ENCODE measurements around the gene UGGT2.
"Not testable (repeated sequence)": the region's sequence is repeated elsewhere in the genome, so short reads cannot be mapped to it uniquely, and the experiment has no call there.

The UGGT2 gene

GRCh38 chr13:96051491-96051890, 1.7 kb downstream of the UGGT2 start:
- not testable (repeated sequence) for DNase-seq

GRCh38 chr13:96050955-96051354, 2.2 kb downstream of the UGGT2 start:
- not testable (repeated sequence) for DNase-seq

DNA sequence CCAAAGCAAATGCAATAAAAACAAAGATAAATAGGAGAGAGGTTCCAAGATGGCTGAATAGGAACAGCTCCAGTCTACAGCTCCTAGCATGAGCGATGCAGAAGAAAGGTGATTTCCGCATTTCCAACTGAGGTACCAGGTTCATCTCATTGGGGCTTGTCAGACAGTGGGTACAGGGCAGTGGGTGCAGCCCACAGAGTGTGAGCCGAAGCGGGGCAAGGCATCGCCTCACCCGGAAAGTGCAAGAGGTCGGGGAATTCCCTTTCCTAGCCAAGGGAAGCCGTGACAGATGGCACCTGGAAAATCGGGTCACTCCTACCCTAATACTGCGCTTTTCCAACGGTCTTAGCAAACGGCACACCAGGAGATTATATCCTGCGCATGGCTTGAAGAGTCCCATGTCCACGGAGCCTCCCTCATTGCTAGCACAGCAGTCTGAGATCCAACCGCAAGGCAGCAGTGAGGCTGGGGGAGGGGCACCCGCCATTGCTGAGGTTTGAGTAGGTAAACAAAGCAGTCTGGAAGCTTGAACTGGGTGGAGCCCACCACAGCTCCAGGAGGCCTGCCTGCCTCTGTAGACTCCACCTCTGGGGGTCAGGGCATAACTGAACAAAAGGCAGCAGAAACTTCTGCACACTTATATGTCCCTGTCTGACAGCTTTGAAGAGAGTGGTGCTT, 6.6 kb downstream of the UGGT2 start:
- not testable (repeated sequence) for DNase-seq

DNA sequence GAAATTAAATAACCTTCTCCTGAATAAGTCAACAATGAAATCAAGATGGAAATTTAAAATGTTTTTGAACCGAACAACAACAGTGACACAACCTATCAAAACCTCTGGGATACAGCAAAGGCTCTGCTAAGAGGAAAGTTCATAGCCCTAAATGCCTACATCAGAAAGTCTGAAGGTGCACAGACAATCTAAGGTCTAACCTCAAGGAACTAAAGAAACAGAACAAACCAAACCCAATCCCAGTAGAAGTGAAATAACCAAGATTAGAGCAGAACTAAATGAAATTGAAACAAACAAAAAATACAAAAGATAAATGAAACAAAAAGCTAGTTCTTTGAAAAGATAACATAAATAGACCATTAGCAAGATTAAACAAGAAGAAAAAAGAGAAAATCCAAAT, 9.0 kb downstream of the UGGT2 start:
- no peak for DNase-seq

DNA sequence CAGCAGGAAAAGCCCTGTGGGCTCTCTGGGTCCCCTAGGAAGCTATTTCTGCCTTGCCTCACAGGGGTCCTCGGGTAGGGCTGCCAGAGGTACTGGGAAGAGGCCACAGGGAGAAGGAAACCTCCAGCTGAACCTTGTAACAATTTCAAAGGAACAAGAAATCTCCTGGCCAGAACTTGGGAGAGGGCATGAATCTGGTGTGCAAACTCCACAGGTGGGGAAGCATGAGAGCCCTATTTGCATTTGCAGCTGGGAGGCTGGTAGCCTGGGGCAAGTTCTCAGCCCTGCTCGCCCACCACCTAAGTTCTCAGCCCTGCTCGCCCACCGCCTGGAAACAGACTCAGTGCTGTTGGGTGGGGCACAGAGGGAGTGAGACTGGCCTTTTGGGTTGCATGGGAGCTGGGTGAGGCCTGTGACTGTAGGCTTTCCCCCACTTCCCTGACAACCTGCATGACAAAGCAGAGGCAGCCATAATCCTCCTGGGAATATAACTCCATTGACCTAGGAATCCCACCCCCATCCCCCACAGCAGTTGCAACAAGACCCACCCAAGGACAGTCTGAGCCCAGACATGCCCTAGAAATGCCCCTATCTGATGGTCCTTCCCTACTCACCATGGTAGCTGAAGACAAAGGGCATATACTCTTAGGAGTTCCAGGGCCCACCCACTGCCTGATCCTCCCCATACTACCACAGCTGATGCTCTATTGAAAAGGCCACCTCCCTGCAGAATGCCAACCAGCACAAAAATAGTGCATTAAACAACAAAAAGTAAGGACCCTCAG, 11.7 kb downstream of the UGGT2 start:
- DNase-seq, result no peak

DNA sequence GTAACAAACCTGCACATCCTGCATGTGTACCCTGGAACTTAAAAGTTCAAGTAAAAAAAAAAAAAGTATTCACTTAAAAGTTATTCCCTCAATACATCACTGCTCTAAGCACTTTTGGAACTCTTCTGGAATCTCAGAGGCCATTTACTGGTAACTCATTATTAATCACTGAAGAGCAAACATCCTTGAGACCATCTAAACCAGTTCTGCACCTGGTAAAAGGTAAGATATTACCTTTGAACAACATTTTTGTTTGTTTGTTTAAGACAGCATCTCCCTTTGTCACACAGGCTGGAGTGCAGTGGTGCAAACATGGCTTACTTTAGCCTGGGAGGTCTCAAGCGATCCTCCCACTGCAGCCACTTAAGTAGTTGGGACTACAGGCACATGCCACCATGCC, 16.7 kb downstream of the UGGT2 start:
- DNase-seq, result no peak

DNA sequence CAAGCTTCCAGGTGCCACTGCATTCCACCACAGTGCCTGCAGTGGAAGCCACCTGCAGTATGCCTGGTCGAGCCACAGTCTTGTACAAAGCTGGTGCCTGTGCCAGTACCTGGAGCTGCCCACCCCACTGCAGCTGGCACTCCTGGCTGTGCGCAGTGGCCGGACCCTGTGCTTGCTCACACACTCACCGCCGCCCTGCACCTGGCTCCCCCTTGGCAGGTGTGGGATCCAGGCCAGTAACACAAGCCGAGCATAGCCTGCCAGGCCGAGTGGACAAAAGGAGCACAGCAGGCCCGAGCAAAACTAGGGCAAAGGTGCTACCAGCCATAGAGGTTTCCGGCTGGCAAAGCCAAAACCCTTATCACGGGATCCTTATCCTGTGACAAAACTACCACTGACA, 18.5 kb downstream of the UGGT2 start:
- no peak for DNase-seq

DNA sequence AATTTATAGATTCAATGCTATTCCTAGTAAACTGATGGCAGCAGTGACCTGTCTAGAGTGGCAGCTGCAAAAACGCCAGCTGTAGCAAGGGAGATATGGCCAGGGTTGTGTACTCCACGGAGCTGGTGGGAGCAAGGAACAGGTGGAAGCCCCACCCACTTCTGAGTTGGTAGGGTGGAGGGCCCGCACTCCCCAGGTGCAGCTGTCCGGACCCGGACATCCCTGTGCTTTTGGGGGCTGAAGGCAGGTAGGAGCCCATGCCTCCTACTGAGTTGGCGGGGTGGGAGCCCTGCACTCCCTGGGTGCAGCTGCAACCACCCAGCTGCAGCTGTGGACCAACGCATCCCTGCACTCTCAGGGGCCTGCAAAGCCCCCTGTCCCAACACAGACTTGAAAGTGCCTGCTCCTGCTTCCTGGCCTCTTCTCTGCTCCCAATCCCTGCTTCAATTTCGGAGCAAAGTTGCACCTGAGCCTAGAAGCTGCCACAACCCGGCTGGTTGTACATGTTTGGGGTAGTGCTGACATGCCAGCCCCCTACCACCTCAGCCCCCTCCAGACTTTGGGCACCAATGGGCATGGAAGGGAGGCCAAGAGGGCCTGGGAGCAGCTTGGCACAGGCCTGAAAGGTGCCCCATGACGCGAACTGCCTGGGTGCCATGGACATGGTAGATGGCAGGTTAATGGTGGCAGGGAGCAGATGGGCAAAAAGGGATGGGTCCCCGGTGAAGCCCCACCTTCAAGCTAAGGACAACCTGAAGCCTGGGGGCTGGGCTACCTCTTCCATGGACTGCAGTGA, 19.8 kb downstream of the UGGT2 start:
- no peak for DNase-seq

DNA sequence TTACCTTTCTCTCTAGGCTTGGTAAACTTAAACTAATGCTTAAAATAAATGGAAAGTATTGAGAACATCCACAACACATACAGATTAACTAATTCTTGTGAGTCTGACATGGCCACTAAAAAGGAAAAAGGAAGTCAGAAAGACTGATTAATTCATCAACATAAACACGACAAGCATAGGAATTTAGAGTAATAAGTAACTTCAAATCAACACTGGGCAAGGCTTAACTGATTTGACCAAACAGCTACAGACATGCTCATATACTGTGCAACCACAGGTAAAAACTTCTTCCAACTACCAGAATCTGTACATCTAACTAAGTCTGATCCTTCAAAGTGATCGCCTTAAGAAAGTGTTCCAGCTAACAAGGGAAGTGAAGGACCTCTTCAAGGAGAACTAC, 20.5 kb downstream of the UGGT2 start:
- no peak for DNase-seq

GRCh38 chr13:96029002-96029401, 24.2 kb downstream of the UGGT2 start:
- no peak for DNase-seq

GRCh38 chr13:96027496-96027895, 25.7 kb downstream of the UGGT2 start:
- no peak for DNase-seq

GRCh38 chr13:96025283-96025682, 27.9 kb downstream of the UGGT2 start:
- no peak for DNase-seq

- DNase-seq, result no peak
Measured at GRCh38 chr13:96020931-96021330, 32.3 kb downstream of the UGGT2 start.

- peak; percentile 55 for DNase-seq
Measured at GRCh38 chr13:96020155-96020575, 33.0 kb downstream of the UGGT2 start.

DNA sequence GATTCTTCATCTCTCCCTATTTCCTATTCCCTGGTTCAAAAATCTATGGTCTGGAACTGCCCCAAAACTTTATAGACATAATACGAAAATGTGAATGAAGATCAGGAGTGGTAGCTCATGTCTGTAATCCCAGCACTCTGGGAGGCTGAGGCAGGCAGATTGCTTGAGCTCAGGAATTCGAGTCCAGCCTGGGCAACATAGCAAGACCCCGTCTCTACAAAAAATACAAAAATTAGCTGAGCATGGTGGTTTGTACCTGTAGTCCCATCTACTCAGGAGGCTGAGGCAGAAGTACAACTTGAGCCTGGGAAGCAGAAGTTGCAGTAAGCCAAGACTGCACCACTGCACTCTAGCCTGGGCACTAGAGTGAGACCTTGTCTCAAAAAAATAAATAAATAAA, 35.1 kb downstream of the UGGT2 start:
- DNase-seq, result no peak

GRCh38 chr13:96011291-96011872, 41.8 kb downstream of the UGGT2 start:
- peak; percentile 87 for DNase-seq

- DNase-seq, result no peak
Measured at GRCh38 chr13:96003304-96003703, 49.9 kb downstream of the UGGT2 start.

- DNase-seq, result no peak
Measured at GRCh38 chr13:96002322-96003131, 50.7 kb downstream of the UGGT2 start.

DNA sequence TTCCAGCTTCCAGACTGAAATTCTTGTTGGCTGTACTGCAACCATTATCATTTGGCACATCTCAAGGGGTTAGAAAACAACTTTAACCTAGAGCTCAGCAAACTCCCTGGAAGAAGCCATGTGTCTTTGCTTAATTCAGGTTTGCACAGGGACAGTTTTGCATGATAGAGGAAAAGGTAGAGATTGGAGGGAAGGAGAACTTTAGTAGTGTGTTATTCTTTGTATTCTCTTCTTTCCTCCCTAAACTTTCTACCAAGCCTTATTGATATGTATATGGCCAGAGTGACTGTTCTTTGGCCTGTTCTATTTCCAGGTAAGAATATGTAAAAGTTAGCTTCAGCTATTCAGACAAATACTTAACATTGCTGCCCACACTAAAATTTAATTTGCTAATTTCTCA, 53.1 kb downstream of the UGGT2 start:
- DNase-seq, result no peak

DNA sequence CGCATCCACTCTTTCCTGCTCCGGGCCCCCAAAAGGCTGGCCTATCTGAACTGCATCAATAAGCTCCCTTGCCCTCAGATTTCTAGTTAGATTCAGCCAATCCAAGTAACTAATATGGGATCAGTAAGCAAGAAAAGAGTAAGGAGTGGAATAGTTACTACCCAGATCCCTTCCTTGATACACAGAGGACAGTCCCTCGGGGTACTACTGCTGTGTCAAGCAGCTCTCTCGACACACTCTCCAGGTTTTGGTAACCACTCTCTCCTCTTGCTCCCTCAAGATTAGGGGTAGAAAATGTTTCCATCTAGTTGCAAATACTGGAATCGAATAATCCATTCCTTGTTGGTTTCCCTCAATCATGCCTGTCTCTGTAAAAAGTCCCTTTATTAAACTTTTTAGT, 65.4 kb downstream of the UGGT2 start:
- DNase-seq, result no peak

GRCh38 chr13:95982144-95982543, 71.1 kb downstream of the UGGT2 start:
- no peak for DNase-seq

GRCh38 chr13:95972651-95973050, 80.5 kb downstream of the UGGT2 start:
- not testable (repeated sequence) for DNase-seq

Measured in fibroblast of upper back skin (primary cell).